Activated CD8-positive, alpha-beta memory T cell treated with anti-CD3 and anti-CD28 coated beads, Interleukin-2, amount 50 U/mL, for 1 hour (primary cell): ENCODE measurements around the gene ZNF497.
A peak's percentile ranks its signal among the peaks of the same experiment; 100 is the strongest.
"Not testable (repeated sequence)": the region's sequence is repeated elsewhere in the genome, so short reads cannot be mapped to it uniquely, and the experiment has no call there.

ENCODE experiments used
- DNase-seq: peaks from one replicate; pipeline ENCODE4 v3.0.0-alpha.2; 2020; ENCODE audit errors: extremely low read depth

ZNF497 gene

DNA sequence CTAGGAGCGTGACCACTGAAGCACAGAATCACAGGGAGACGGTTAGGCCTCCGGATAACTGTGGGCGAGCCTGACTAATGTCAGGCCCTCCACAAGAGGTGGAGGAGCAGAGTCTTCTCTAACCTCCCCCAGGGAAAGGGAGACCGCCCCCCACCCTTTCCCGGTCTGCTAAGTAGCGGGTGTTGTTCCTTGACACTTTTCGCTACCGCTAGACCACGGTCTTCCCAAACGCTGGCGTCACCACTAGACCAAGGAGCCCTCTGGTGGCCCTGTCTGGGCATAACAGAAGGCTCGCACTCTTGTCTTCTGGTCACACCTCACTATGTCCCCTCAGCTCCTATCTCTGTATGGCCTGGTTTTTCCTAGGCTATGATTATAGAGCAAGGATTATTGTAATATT is 51.9 kb downstream of the ZNF497 start:
- DNase-seq, result not testable (repeated sequence)

DNA sequence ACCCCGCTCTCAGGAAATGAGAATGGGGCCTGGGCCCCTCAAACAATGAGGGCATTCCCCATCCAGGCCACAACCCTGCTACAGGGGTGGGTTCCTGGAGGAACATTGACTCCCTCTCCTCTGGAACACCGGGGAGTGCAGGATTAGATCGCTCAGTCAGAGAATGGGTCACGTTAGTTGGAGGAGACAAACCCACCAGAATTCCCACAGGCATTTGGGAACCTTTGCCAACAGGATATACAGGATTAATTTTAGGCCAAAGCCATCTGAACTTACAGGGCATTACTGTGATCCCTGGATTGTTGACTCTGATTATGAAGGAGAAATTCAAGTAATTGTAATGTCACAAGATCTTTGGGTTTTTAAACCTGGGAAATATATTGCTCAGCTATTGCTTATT is 54.8 kb downstream of the ZNF497 start:
- DNase-seq, result no peak

DNA sequence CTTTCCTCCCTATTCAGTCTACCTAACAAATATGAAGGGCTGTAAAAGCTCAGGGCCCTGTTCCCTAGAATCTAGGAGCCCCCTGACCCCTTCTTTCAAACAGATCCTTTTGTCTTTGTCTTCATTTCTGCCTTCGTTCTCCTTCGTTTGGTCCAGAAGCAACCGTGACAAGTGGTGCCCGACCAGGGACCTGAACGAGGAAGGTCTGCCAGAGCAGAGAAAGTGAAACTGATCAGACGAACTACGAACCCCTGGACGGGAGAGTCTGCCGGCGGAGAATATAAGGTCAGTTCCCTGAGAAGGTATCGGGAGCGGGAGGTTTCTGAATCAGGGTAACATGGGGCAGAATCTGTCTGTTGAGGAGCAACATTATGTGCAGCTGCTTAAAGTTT is 56.6 kb downstream of the ZNF497 start:
- DNase-seq, result no peak

DNA sequence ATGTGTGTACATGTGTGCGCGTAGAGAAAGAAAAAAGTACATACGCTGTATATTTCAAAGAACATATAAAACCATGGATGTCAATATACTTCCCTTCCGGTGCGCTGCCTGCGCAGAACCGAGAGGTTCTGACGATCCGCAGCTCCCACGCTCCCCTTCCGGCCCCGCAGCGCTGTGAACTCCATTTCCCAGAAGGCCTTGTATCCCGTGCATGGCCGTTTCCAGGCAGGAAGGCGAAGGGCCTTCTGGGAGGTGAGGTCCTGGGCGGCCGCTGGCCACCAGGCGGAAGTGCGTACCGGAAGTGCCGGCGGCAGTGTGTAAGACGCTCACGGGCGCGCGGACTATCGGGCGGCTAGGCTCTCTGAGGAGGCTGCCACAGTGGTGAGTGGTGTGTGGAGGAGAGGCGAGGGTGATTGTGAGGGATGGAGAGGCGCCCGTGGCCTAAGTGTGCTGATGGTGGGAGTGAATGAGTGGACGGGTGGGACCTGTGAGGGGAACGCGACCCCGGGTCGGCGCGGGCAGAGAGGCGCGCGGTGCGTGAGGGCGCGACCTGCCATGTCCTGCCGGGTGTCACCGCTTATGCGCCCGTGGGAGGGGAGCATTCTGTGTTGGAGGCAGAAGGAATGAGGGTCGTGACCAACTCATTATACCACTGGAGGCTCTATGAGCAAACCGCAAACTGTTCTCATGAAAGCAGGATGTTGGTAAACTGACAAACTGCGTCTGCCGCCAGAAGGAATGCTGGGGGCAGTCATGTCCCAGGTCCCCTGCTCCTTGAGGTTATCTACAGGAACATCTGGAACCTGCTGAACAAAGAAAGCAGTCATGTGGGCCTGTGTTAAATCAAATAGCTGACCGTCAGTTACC is 57.3 kb downstream of the ZNF497 start, which contains the start of gene ERVK3-1:
Gene ERVK3-1, plus strand, starts transcription at position 313 of the 867 bp plus-strand sequence. CDS start 6,792 bp downstream, outside the sequence.
- peak; percentile 89 for DNase-seq

DNA sequence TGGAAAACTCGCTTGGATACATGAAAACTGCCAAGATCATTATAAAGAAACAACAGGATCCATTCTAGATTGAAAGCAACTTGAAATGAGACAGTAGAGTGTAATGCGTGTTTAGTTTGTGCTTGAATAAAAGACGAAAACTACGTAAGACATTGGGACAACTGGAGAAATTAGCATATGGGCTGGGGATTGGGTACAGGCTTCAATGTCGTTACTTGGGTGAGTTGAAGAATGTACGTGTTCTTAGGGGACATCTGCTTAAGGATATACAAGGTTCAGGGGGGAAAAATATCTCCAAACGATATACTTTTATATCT is 57.8 kb downstream of the ZNF497 start:
- no peak for DNase-seq
